Right lobe of liver (tissue), 4 donors: ENCODE measurements around the gene MYL12A.

Experiments
- CTCF ChIP-seq, 4 donors: fragments of 200-600 bp in 3 of 4; fragments of 450-650 bp in 1 of 4; IDR thresholded peaks; one replicate each; pipeline versions ENCODE4 v1.5.1 to v1.8.0; 2016 to 2022; ENCODE audit warnings: antibody characterized with exemption in 4 of 4, mild to moderate bottlenecking in 2 of 4
- POLR2A ChIP-seq: fragments of 450-650 bp; IDR thresholded peaks from one replicate; pipeline ENCODE4 v1.6.1; 2017; ENCODE audit warnings: antibody characterized with exemption, mild to moderate bottlenecking
- donor health status: DM: no; HTN: no; CAD: no.
- donor health status: DM: no; HTN: no; CAD: no.
- donor health status: DM: no; HTN: yes; CAD: no.

- TF ChIP-seq CTCF (IDR thresholded peaks at IDR 0.05) (peak in 2 of 4 donors; percentile 7 to 12), POLR2A (peak; percentile 83)
These were observed 14.0 kb downstream of the MYL12A start, which contains the start of gene MYL12B for GRCh38 chr18:3261373-3262233.
